H9 (cell line): ENCODE measurements around the gene TRIO. TPM values are rescaled to one million over a fixed set of nuclear protein-coding genes. Genes with fewer than 3 reads are reported as not detected.
A peak's percentile ranks its signal among the peaks of the same experiment; 100 is the strongest.

ENCODE experiments used
- DNase-seq: peaks from one replicate; pipeline ENCODE4 v3.0.0-alpha.2; 2017
- H2AFZ ChIP-seq: one replicate; pipeline ENCODE4 v1.6.1; 2013; ENCODE audit warnings: mild to moderate bottlenecking, low read length, control low read depth, moderate library complexity
- H2AK5ac ChIP-seq: 2 replicates; pipeline ENCODE4 v1.6.1; 2013; ENCODE audit warnings: low read length, control low read depth, mixed read lengths; ENCODE audit not compliant: insufficient read length
- H2BK120ac ChIP-seq: one replicate; pipeline ENCODE4 v1.6.1; 2013; ENCODE audit warnings: low read depth, mild to moderate bottlenecking, low read length, control low read depth, inconsistent platforms; ENCODE audit not compliant: poor library complexity, severe bottlenecking
- H2BK12ac ChIP-seq: 2 replicates; pipeline ENCODE4 v1.6.1; 2013; ENCODE audit warnings: low read length, control low read depth, mixed read lengths, low read depth; ENCODE audit not compliant: insufficient read length
- H2BK15ac ChIP-seq: 2 replicates; pipeline ENCODE4 v1.6.1; 2013; ENCODE audit warnings: low read depth, low read length, control low read depth
- H2BK20ac ChIP-seq: one replicate; pipeline ENCODE4 v1.6.1; 2013; ENCODE audit warnings: low read depth, mild to moderate bottlenecking, low read length, control low read depth, inconsistent platforms; ENCODE audit not compliant: poor library complexity, severe bottlenecking
- H2BK5ac ChIP-seq: 2 replicates; pipeline ENCODE4 v1.6.1; 2013; ENCODE audit warnings: low read length, control low read depth, mixed read lengths; ENCODE audit not compliant: insufficient read length
- H3K14ac ChIP-seq: 2 replicates; pipeline ENCODE4 v1.6.1; 2013; ENCODE audit warnings: low read length, control low read depth; ENCODE audit not compliant: insufficient read depth
- H3K18ac ChIP-seq: 2 replicates; pipeline ENCODE4 v1.6.1; 2013; ENCODE audit warnings: low read depth, mild to moderate bottlenecking, mixed read lengths, low read length, control low read depth; ENCODE audit not compliant: insufficient read length
- H3K23ac ChIP-seq: 2 replicates; pipeline ENCODE4 v1.6.1; 2013; ENCODE audit warnings: low read length, control low read depth, mixed read lengths, low read depth; ENCODE audit not compliant: insufficient read length
- H3K23me2 ChIP-seq: 2 replicates; pipeline ENCODE4 v1.6.1; 2013; ENCODE audit warnings: low read depth, mild to moderate bottlenecking, mixed read lengths, low read length, control low read depth; ENCODE audit not compliant: insufficient read length, poor library complexity, severe bottlenecking
- H3K27ac ChIP-seq: 2 replicates; pipeline ENCODE4 v1.5.1; 2013; ENCODE audit warnings: low read length, control low read depth, mixed read lengths, low read depth; ENCODE audit not compliant: insufficient read length
- H3K27me3 ChIP-seq: 2 replicates; pipeline ENCODE4 v1.6.1; 2013; ENCODE audit warnings: low read length, control low read depth, inconsistent platforms; ENCODE audit not compliant: insufficient read depth
- H3K4ac ChIP-seq: 2 replicates; pipeline ENCODE4 v1.6.1; 2013; ENCODE audit warnings: low read depth, mild to moderate bottlenecking, control low read depth, inconsistent platforms, low read length, moderate library complexity
- H3K4me1 ChIP-seq: 2 replicates; pipeline ENCODE4 v1.6.1; 2013; ENCODE audit warnings: low read length, control low read depth, inconsistent platforms; ENCODE audit not compliant: insufficient read depth
- H3K4me2 ChIP-seq: 2 replicates; pipeline ENCODE4 v1.6.1; 2013; ENCODE audit warnings: low read length, control low read depth, mixed read lengths; ENCODE audit not compliant: insufficient read length, insufficient read depth
- H3K56ac ChIP-seq: 2 replicates; pipeline ENCODE4 v1.6.1; 2013; ENCODE audit warnings: low read depth, mild to moderate bottlenecking, mixed read lengths, low read length, control low read depth; ENCODE audit not compliant: insufficient read length
- H3K79me1 ChIP-seq: 2 replicates; pipeline ENCODE4 v1.6.1; 2013; ENCODE audit warnings: low read depth, mild to moderate bottlenecking, moderate library complexity, low read length, control low read depth, inconsistent platforms; ENCODE audit not compliant: insufficient read depth, poor library complexity, severe bottlenecking
- H3K79me2 ChIP-seq: 2 replicates; pipeline ENCODE4 v1.6.1; 2013; ENCODE audit warnings: low read length, control low read depth, inconsistent platforms; ENCODE audit not compliant: insufficient read depth
- H3K9ac ChIP-seq: 2 replicates; pipeline ENCODE4 v1.6.1; 2013; ENCODE audit warnings: low read length, control low read depth, mixed read lengths; ENCODE audit not compliant: insufficient read length; ENCODE audit errors: extremely low read depth
- H3K9me3 ChIP-seq: one replicate; pipeline ENCODE4 v1.6.1; 2013; ENCODE audit warnings: low read depth, low read length, inconsistent platforms; ENCODE audit not compliant: control insufficient read depth
- H3T11ph ChIP-seq: one replicate; pipeline ENCODE4 v1.6.1; 2013; ENCODE audit warnings: mild to moderate bottlenecking, low read length, control low read depth, inconsistent platforms
- H4K20me1 ChIP-seq: one replicate; pipeline ENCODE4 v1.6.1; 2013; ENCODE audit not compliant: control insufficient read depth, insufficient read length, insufficient read depth
- H4K5ac ChIP-seq: 2 replicates; pipeline ENCODE4 v1.6.1; 2013; ENCODE audit warnings: low read depth, mild to moderate bottlenecking, mixed read lengths, low read length, control low read depth; ENCODE audit not compliant: insufficient read length
- H4K8ac ChIP-seq: replicated peaks from 2 replicates; pipeline ENCODE4 v1.6.1; 2013; ENCODE audit warnings: low read length, control low read depth, mixed read lengths, low read depth; ENCODE audit not compliant: insufficient read length
- H4K91ac ChIP-seq: 2 replicates; pipeline ENCODE4 v1.6.1; 2013; ENCODE audit warnings: low read depth, mild to moderate bottlenecking, moderate library complexity, mixed read lengths, low read length, control low read depth; ENCODE audit not compliant: insufficient read length
- H3K27ac Mint-ChIP-seq, 3 experiments: 2 replicates in 2 of 3; 3 replicates in 1 of 3; pipeline ENCODE4 v1.8.0; 2020 to 2021; ENCODE audit warnings: mixed read lengths in 3 of 3, mild to moderate bottlenecking in 1 of 3, moderate library complexity in 1 of 3
- H3K27me3 Mint-ChIP-seq: 2 replicates; pipeline ENCODE4 v1.8.0; 2021; ENCODE audit warnings: low read depth, mild to moderate bottlenecking, moderate library complexity, mixed read lengths
- H3K36me3 Mint-ChIP-seq, 3 experiments: 2 replicates in 2 of 3; 3 replicates in 1 of 3; pipeline ENCODE4 v1.8.0; 2020 to 2021; ENCODE audit warnings: low read depth in 3 of 3, mixed read lengths in 3 of 3; ENCODE audit not compliant: insufficient read depth in 1 of 3
- H3K4me1 Mint-ChIP-seq, 2 experiments: 2 replicates each; pipeline ENCODE4 v1.8.0; 2020; ENCODE audit warnings: mixed read lengths in 2 of 2
- H3K4me3 Mint-ChIP-seq, 2 experiments: 2 replicates in 1 of 2; 3 replicates in 1 of 2; pipeline ENCODE4 v1.8.0; 2020 to 2021; ENCODE audit warnings: mild to moderate bottlenecking in 2 of 2, mixed read lengths in 2 of 2, moderate library complexity in 1 of 2
- H3K9me3 Mint-ChIP-seq, 2 experiments: 2 replicates in 1 of 2; 3 replicates in 1 of 2; pipeline ENCODE4 v1.8.0; 2020; ENCODE audit warnings: mild to moderate bottlenecking in 2 of 2, mixed read lengths in 2 of 2, moderate library complexity in 1 of 2
- WGBS: extraction: QIAGEN DNeasy Blood & Tissue Kit; methylation state at CpG from one replicate; pipeline ENCODE4 v1.1.7; 2013; ENCODE audit warnings: missing lambda C conversion rate, low lambda C conversion rate, mixed read lengths; ENCODE audit not compliant: insufficient read length; ENCODE audit errors: extremely low coverage; 5-methylcytosine and 5-hydroxymethylcytosine counted together
- total RNA-seq: library from RNA; stranded (reverse); gene quantifications from 2 replicates; pipeline ENCODE4 v1.2.1, GENCODE V29; 2021
- TF ChIP-seq, protein P1 (sequence below): fragments of 200-600 bp; sonication (generic); conservative IDR thresholded peaks from 3 replicates; pipeline ENCODE4 v1.8.0; 2021; ENCODE audit warnings: antibody characterized with exemption, mild to moderate bottlenecking

TRIO gene
- total RNA-seq, 1 experiment from 2014 or later = 87.8 TPM

- Histone ChIP-seq H3K27ac (no peak overlapping the region), H4K5ac (no peak overlapping the region), H3K4ac (no peak overlapping the region), H2AK5ac (no peak overlapping the region), H3K79me2 (no peaks in the 10 kb centered on the region), H3K27me3 (no peaks in the 10 kb centered on the region), H4K8ac (no peak overlapping the region), H2BK20ac (no peak overlapping the region), H3K79me1 (no peaks in the 10 kb centered on the region), H2AFZ (no peak overlapping the region), H4K91ac (no peak overlapping the region), H3K9me3 (no peaks in the 10 kb centered on the region), H3T11ph (no peak overlapping the region), H3K18ac (no peak overlapping the region), H2BK5ac (no peak overlapping the region), H3K14ac (no peak overlapping the region), H2BK120ac (no peak overlapping the region), H3K56ac (no peak overlapping the region), H2BK15ac (no peak overlapping the region), H3K23me2 (no peaks in the 10 kb centered on the region), H3K9ac (no peak overlapping the region), H4K20me1 (no peaks in the 10 kb centered on the region), H3K23ac (no peak overlapping the region), H3K4me2 (no peak overlapping the region), H3K4me1 (no peaks in the 10 kb centered on the region), H2BK12ac (no peak overlapping the region)
- peaks cover 11% of the 10 kb centered on the region in 2 experiments for H3K4me1 Mint-ChIP-seq
- H3K27me3 Mint-ChIP-seq = no peaks in the 10 kb centered on the region
- peaks cover 10 to 71% (median 35%) of the 10 kb centered on the region in 3 experiments; a peak in 5 of 7 replicates for H3K36me3 Mint-ChIP-seq
- H3K27ac Mint-ChIP-seq = peak overlapping the region in 1 of 3 experiments; percentile 82; a peak in 1 of 7 replicates
- TF ChIP-seq, protein P1, sequence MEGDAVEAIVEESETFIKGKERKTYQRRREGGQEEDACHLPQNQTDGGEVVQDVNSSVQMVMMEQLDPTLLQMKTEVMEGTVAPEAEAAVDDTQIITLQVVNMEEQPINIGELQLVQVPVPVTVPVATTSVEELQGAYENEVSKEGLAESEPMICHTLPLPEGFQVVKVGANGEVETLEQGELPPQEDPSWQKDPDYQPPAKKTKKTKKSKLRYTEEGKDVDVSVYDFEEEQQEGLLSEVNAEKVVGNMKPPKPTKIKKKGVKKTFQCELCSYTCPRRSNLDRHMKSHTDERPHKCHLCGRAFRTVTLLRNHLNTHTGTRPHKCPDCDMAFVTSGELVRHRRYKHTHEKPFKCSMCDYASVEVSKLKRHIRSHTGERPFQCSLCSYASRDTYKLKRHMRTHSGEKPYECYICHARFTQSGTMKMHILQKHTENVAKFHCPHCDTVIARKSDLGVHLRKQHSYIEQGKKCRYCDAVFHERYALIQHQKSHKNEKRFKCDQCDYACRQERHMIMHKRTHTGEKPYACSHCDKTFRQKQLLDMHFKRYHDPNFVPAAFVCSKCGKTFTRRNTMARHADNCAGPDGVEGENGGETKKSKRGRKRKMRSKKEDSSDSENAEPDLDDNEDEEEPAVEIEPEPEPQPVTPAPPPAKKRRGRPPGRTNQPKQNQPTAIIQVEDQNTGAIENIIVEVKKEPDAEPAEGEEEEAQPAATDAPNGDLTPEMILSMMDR = no peak
- H3K9me3 Mint-ChIP-seq = no peaks in the 10 kb centered on the region
- no peak for DNase-seq
- no CpG with 5 or more reads among the region's 14 CpGs for WGBS
- H3K4me3 Mint-ChIP-seq = no peak overlapping the region
These were observed 265.9 kb downstream of the TRIO start for GRCh38 chr5:14408969-14409586.
